GM12872 (cell line): ENCODE data around the gene UBE2QL1.

Experiments
- TF ChIP-seq, protein P1 (sequence below): IDR thresholded peaks from 3 replicates; pipeline ENCODE4 v1.5.1; 2011; ENCODE audit warnings: low read depth, mild to moderate bottlenecking, low read length, moderate library complexity; ENCODE audit not compliant: insufficient read depth

UBE2QL1 gene

DNA sequence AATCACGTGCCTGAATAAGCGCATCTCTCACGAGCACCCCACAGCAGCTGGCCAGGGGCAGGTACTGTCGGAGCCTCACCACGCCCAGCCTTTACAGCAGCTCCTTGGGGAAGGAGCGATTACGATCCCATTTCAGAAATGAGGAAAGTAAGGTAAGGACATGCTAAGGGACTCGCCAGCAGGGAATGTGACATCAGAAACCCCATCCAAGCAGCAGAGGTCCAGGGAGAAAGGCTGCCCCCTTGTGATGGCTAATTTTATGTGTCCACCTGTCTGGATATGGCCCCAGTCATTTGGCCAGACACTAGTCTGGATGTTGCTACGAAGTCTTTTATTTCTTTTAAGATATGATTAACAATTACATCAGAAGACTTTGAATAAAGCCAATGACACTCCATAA lies 77.3 kb downstream of the UBE2QL1 start:
- TF ChIP-seq, protein P1, sequence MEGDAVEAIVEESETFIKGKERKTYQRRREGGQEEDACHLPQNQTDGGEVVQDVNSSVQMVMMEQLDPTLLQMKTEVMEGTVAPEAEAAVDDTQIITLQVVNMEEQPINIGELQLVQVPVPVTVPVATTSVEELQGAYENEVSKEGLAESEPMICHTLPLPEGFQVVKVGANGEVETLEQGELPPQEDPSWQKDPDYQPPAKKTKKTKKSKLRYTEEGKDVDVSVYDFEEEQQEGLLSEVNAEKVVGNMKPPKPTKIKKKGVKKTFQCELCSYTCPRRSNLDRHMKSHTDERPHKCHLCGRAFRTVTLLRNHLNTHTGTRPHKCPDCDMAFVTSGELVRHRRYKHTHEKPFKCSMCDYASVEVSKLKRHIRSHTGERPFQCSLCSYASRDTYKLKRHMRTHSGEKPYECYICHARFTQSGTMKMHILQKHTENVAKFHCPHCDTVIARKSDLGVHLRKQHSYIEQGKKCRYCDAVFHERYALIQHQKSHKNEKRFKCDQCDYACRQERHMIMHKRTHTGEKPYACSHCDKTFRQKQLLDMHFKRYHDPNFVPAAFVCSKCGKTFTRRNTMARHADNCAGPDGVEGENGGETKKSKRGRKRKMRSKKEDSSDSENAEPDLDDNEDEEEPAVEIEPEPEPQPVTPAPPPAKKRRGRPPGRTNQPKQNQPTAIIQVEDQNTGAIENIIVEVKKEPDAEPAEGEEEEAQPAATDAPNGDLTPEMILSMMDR, result peak; percentile 50; the same call in 2 of the 3 replicates

DNA sequence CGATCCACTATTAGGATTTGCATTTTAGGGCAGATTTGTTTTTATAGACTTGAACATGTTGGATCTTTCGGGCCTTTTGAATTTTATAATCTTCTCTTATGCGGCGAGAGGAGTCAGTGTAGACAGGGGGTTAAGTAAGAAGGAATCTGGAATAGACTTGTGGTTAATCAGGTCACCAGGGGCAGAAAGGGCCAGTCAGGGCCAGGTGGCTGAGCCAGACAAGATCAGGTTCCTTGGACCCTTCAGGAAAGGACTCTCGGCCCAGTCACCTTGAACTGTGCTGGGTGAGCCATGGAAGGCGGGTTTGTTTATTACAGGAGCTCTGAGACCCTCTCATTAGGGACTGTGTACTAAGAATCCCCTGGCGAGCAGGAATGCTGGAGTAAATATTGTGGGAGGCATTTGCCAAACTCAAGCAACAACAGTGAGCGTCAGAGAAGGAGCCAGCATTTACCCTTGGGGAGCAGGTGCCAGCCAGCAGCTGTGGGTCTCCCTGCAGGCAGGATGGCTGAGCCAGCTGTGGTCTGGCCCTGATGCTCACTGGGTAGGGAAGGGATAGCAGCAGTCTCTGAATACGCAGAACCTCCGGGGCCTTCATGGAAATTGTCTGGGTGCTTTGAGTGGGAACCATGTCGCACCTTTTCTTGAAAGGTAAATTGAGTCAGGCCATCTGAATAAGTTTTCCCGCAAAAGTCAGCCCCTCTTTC lies 79.2 kb downstream of the UBE2QL1 start:
- TF ChIP-seq, protein P1, result no peak

- TF ChIP-seq, protein P1, result no peak
Measured at GRCh38 chr5:6535594-6535993, 86.9 kb downstream of the UBE2QL1 start.

DNA sequence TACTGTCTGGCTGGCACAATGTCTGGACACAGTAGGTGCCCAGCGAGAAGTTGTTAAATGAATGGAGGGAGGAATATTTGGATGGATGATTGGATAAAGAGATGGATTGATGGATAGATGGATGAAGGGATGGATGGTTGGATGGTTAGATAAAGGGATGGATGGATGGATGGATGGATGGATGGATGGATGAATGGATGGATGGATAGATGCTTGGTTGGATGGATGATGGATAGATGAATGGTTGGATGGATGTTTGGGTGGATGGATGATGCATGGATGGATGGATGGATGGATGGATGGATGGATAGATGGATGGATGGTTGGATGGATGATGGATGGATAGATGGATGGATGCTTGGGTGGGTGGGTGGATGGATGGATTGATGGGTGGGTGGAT lies 90.4 kb downstream of the UBE2QL1 start:
- TF ChIP-seq, protein P1, result no peak

DNA sequence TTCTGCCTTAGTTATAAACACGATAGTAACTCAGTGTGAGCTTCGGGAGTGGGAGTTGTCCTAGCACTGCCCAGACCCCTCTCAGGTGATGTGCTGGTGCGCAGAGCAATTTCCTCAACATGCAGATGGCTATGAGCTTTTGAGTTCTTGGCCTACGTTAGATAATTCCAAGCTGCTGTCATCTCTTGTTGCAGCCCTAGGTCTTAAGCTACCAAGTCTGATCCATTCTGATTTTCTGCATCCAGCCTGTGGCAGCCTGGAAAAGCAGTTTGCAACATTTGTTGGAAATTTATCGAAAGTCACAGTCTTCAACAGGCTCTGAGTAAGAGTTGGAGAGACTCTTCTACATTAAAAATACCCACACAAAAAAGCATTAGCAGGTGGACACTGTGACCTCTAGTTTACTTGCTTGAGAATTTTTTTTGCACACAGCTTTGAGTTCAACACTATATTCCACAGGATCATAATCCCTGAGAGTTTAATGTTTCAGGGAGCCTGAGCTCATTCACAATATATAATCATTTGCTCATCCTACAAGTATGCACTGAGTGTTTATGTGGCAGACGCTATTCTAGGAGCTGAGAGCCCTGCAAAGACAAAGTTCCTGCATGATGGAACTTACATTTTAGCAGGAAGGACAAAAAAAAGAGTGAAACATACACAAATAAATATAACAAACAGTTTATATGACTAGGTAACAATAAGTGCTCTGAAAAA lies 91.6 kb downstream of the UBE2QL1 start:
- TF ChIP-seq, protein P1, result no peak

- TF ChIP-seq, protein P1, result no peak
Measured at GRCh38 chr5:6541256-6542013, 92.8 kb downstream of the UBE2QL1 start.
